Activated CD8-positive, alpha-beta memory T cell treated with anti-CD3 and anti-CD28 coated beads for 24 hours (primary cell): ENCODE measurements around the gene C10orf53.

Experiments used
- DNase-seq: peaks from one replicate; pipeline ENCODE4 v3.0.0-alpha.2; 2020

Gene C10orf53

GRCh38 chr10:49679480-49679893 lies at the start of gene C10orf53:
Gene C10orf53, plus strand, starts transcription at chr10:49679651. Its CDS starts 47 bp downstream, at chr10:49679698.
- no peak for DNase-seq

GRCh38 chr10:49631975-49632374 lies 47.5 kb upstream of the C10orf53 start:
- DNase-seq: no peak

GRCh38 chr10:49632406-49633317 lies 46.8 kb upstream of the C10orf53 start:
- no peak for DNase-seq

GRCh38 chr10:49633327-49634068 lies 46.0 kb upstream of the C10orf53 start:
- no peak for DNase-seq

- no peak for DNase-seq
Observed at GRCh38 chr10:49634069-49634660, 45.3 kb upstream of the C10orf53 start.

GRCh38 chr10:49642311-49642710 lies 37.1 kb upstream of the C10orf53 start:
- DNase-seq: no peak

GRCh38 chr10:49643241-49644034 lies 36.0 kb upstream of the C10orf53 start:
- DNase-seq: no peak

GRCh38 chr10:49644035-49644646 lies 35.3 kb upstream of the C10orf53 start:
- DNase-seq: no peak

- peak; percentile 13 for DNase-seq
Observed at GRCh38 chr10:49645417-49645816, 34.0 kb upstream of the C10orf53 start.

GRCh38 chr10:49645871-49646870 lies 33.3 kb upstream of the C10orf53 start:
- DNase-seq: peak; percentile 49

GRCh38 chr10:49647554-49647953 lies 31.9 kb upstream of the C10orf53 start:
- DNase-seq: no peak

GRCh38 chr10:49647985-49648795 lies 31.3 kb upstream of the C10orf53 start:
- peak; percentile 32 for DNase-seq

GRCh38 chr10:49649294-49649693 lies 30.2 kb upstream of the C10orf53 start:
- DNase-seq: peak; percentile 56

GRCh38 chr10:49649936-49650723 lies 29.3 kb upstream of the C10orf53 start:
- peak; percentile 43 for DNase-seq

GRCh38 chr10:49650724-49651034 lies 28.8 kb upstream of the C10orf53 start:
- DNase-seq: peak; percentile 45

GRCh38 chr10:49651039-49651835 lies 28.2 kb upstream of the C10orf53 start:
- DNase-seq: no peak

- no peak for DNase-seq
Observed at GRCh38 chr10:49651917-49652316, 27.5 kb upstream of the C10orf53 start.
